PC-3 (cell line): Measurements from ENCODE around the gene PNMA6E.

Source experiments
- CTCF ChIP-seq: fragments of 300-600 bp; sonication (generic); conservative IDR thresholded peaks from 2 replicates; pipeline ENCODE4 v1.5.1; 2017; ENCODE audit warnings: antibody characterized with exemption, low read depth, mild to moderate bottlenecking, low read length
- EZH2 ChIP-seq: fragments of 300-600 bp; sonication (generic); IDR thresholded peaks from one replicate; pipeline ENCODE4 v1.6.1; 2017; ENCODE audit warnings: antibody characterized with exemption, mild to moderate bottlenecking, low read length; ENCODE audit not compliant: unreplicated experiment

GRCh38 chrX:153420851-153421599, 19.9 kb upstream of the PNMA6E start:
- TF ChIP-seq CTCF = no peak
- no peak for TF ChIP-seq EZH2
